HEK293 (cell line): ENCODE measurements around the gene RNPEP.
"Not testable (repeated sequence)": the region's sequence is repeated elsewhere in the genome, so short reads cannot be mapped to it uniquely, and the experiment has no call there.

Experiments
- CTCF ChIA-PET: fragments of 350-600 bp; formaldehyde crosslinking; extraction: SDS; loops from one replicate; lab custom pipeline; 2021; ENCODE audit warnings: antibody characterized with exemption; lab: Yijun Ruan, JAX
- POLR2A ChIA-PET: fragments of 300-600 bp; formaldehyde crosslinking; extraction: SDS; loops from one replicate; lab custom pipeline; 2020; ENCODE audit warnings: antibody characterized with exemption, inconsistent platforms; lab: Yijun Ruan, JAX
- H3K27ac ChIP-seq: fragments of 200-500 bp; sonication (Bioruptor generic); 2 replicates; pipeline ENCODE4 v1.5.1; 2014; ENCODE audit warnings: low read depth, low read length, control low read depth, inconsistent platforms; ENCODE audit errors: extremely low read depth
- H3K36me3 ChIP-seq, 2 experiments: fragments of 200-500 bp in 1 of 2; sonication (Bioruptor generic) in 1 of 2; 1 replicate in 1 of 2; 2 replicates in 1 of 2; pipeline ENCODE4 v1.5.1; 2014 to 2017; ENCODE audit warnings: inconsistent platforms in 2 of 2, low read length in 2 of 2; ENCODE audit not compliant: control insufficient read depth in 2 of 2, insufficient read depth in 1 of 2
- H3K4me1 ChIP-seq: fragments of 200-500 bp; sonication (Bioruptor generic); 2 replicates; pipeline ENCODE4 v1.5.1; 2014; ENCODE audit warnings: mild to moderate bottlenecking, low read length, inconsistent platforms; ENCODE audit not compliant: control insufficient read depth, insufficient read depth
- H3K4me3 ChIP-seq: 2 replicates; pipeline ENCODE4 v1.5.1; 2011; ENCODE audit warnings: low read depth, mild to moderate bottlenecking, control low read depth, low read length, moderate library complexity
- H3K9me3 ChIP-seq: fragments of 200-500 bp; sonication (Bioruptor generic); 2 replicates; pipeline ENCODE4 v1.5.1; 2014; ENCODE audit warnings: low read depth, low read length, inconsistent platforms; ENCODE audit not compliant: control insufficient read depth, insufficient read depth
- EGR2 ChIP-seq: fragments of 450-650 bp; formaldehyde crosslinking; IDR thresholded peaks from 2 replicates; pipeline ENCODE4 v1.5.1; 2016; ENCODE audit warnings: low read depth, missing biosample characterization, missing genetic modification characterization
- FEZF1 ChIP-seq: fragments of 450-650 bp; formaldehyde crosslinking; IDR thresholded peaks from 2 replicates; pipeline ENCODE4 v1.5.1; 2016; ENCODE audit warnings: missing biosample characterization, missing genetic modification characterization
- GLIS1 ChIP-seq: fragments of 450-650 bp; formaldehyde crosslinking; IDR thresholded peaks from 2 replicates; pipeline ENCODE4 v1.5.1; 2016; ENCODE audit warnings: missing biosample characterization, missing genetic modification characterization
- IKZF3 ChIP-seq: fragments of 450-650 bp; IDR thresholded peaks from 2 replicates; pipeline ENCODE4 v1.5.0; 2018; ENCODE audit warnings: missing biosample characterization, mild to moderate bottlenecking, missing genetic modification characterization, moderate library complexity
- KLF1 ChIP-seq: fragments of 450-650 bp; formaldehyde crosslinking; IDR thresholded peaks from 2 replicates; pipeline ENCODE4 v1.5.1; 2016; ENCODE audit warnings: missing biosample characterization, missing genetic modification characterization
- KLF16 ChIP-seq: fragments of 450-650 bp; formaldehyde crosslinking; IDR thresholded peaks from 2 replicates; pipeline ENCODE4 v1.5.1; 2017; ENCODE audit warnings: missing biosample characterization, missing genetic modification characterization
- KLF17 ChIP-seq: fragments of 450-650 bp; formaldehyde crosslinking; IDR thresholded peaks from 2 replicates; pipeline ENCODE4 v1.5.1; 2016; ENCODE audit warnings: missing biosample characterization, missing genetic modification characterization
- KLF7 ChIP-seq: fragments of 450-650 bp; formaldehyde crosslinking; IDR thresholded peaks from 2 replicates; pipeline ENCODE4 v1.5.1; 2016; ENCODE audit warnings: missing biosample characterization, missing genetic modification characterization, borderline replicate concordance
- PATZ1 ChIP-seq: fragments of 450-650 bp; formaldehyde crosslinking; IDR thresholded peaks from 2 replicates; pipeline ENCODE4 v1.5.1; 2016; ENCODE audit warnings: missing biosample characterization, missing genetic modification characterization
- PRDM10 ChIP-seq: fragments of 450-650 bp; formaldehyde crosslinking; IDR thresholded peaks from 2 replicates; pipeline ENCODE4 v1.5.1; 2016; ENCODE audit warnings: missing biosample characterization, missing genetic modification characterization
- ZBTB48 ChIP-seq: fragments of 450-650 bp; formaldehyde crosslinking; IDR thresholded peaks from 2 replicates; pipeline ENCODE4 v1.5.1; 2016; ENCODE audit warnings: missing biosample characterization, missing genetic modification characterization
- ZFHX2 ChIP-seq: fragments of 450-650 bp; formaldehyde crosslinking; conservative IDR thresholded peaks from 2 replicates; pipeline ENCODE4 v1.5.1; 2016; ENCODE audit warnings: missing biosample characterization, missing genetic modification characterization
- ZNF169 ChIP-seq: fragments of 450-650 bp; formaldehyde crosslinking; IDR thresholded peaks from 2 replicates; pipeline ENCODE4 v1.5.1; 2016; ENCODE audit warnings: missing biosample characterization, missing genetic modification characterization
- ZNF2 ChIP-seq: fragments of 450-650 bp; formaldehyde crosslinking; IDR thresholded peaks from 2 replicates; pipeline ENCODE4 v1.5.1; 2016; ENCODE audit warnings: missing biosample characterization, missing genetic modification characterization
- ZNF214 ChIP-seq: fragments of 450-650 bp; formaldehyde crosslinking; IDR thresholded peaks from 2 replicates; pipeline ENCODE4 v1.5.1; 2017; ENCODE audit warnings: missing biosample characterization, mild to moderate bottlenecking, missing genetic modification characterization, borderline replicate concordance
- ZNF24 ChIP-seq: fragments of 450-650 bp; formaldehyde crosslinking; IDR thresholded peaks from 2 replicates; pipeline ENCODE4 v1.5.1; 2016; ENCODE audit warnings: missing biosample characterization, missing genetic modification characterization
- ZNF366 ChIP-seq: fragments of 450-650 bp; formaldehyde crosslinking; conservative IDR thresholded peaks from 2 replicates; pipeline ENCODE4 v1.5.1; 2016; ENCODE audit warnings: missing biosample characterization, missing genetic modification characterization
- ZNF394 ChIP-seq: fragments of 450-650 bp; formaldehyde crosslinking; IDR thresholded peaks from 2 replicates; pipeline ENCODE4 v1.5.1; 2016; ENCODE audit warnings: missing biosample characterization, missing genetic modification characterization, mild to moderate bottlenecking, moderate library complexity, borderline replicate concordance
- ZNF423 ChIP-seq: fragments of 450-650 bp; formaldehyde crosslinking; IDR thresholded peaks from 2 replicates; pipeline ENCODE4 v1.5.1; 2016; ENCODE audit warnings: missing biosample characterization, missing genetic modification characterization
- ZNF558 ChIP-seq: fragments of 450-650 bp; formaldehyde crosslinking; IDR thresholded peaks from 2 replicates; pipeline ENCODE4 v1.5.1; 2016; ENCODE audit warnings: missing biosample characterization, missing genetic modification characterization
- ZNF596 ChIP-seq: fragments of 450-650 bp; IDR thresholded peaks from 2 replicates; pipeline ENCODE4 v1.5.0; 2018; ENCODE audit warnings: missing biosample characterization, mild to moderate bottlenecking, missing genetic modification characterization, moderate library complexity
- ZNF600 ChIP-seq: fragments of 450-650 bp; formaldehyde crosslinking; IDR thresholded peaks from 2 replicates; pipeline ENCODE4 v1.5.1; 2016; ENCODE audit warnings: missing biosample characterization, missing genetic modification characterization
- ZNF624 ChIP-seq: fragments of 450-650 bp; formaldehyde crosslinking; IDR thresholded peaks from 2 replicates; pipeline ENCODE4 v1.5.1; 2017; ENCODE audit warnings: missing biosample characterization, missing genetic modification characterization
- ZNF843 ChIP-seq: fragments of 450-650 bp; formaldehyde crosslinking; IDR thresholded peaks from 2 replicates; pipeline ENCODE4 v1.5.1; 2016; ENCODE audit warnings: missing biosample characterization, missing genetic modification characterization
- ZSCAN18 ChIP-seq: fragments of 450-650 bp; formaldehyde crosslinking; IDR thresholded peaks from 2 replicates; pipeline ENCODE4 v1.5.1; 2016; ENCODE audit warnings: missing biosample characterization, missing genetic modification characterization
- ZXDB ChIP-seq: fragments of 450-650 bp; formaldehyde crosslinking; IDR thresholded peaks from 2 replicates; pipeline ENCODE4 v1.5.1; 2016; ENCODE audit warnings: missing biosample characterization, missing genetic modification characterization

The RNPEP gene

GRCh38 chr1:202018468-202019234, 36.2 kb downstream of the RNPEP start (continued):
- TF ChIP-seq PRDM10 (tag by site-specific recombination) (0 out of 2 replicates have a peak, but pooled peaks have one; percentile 28), ZNF214 (tag by site-specific recombination) (no peak), FEZF1 (no peak), ZNF596 (tag by site-specific recombination) (0 out of 2 replicates have a peak, but pooled peaks have one; percentile 28), ZXDB (0 out of 2 replicates have a peak, but pooled peaks have one; percentile 35), ZNF423 (tag by site-specific recombination) (no peak), KLF16 (no peak), ZNF394 (no peak), KLF17 (peak; percentile 98), ZNF624 (no peak), PATZ1 (tag by site-specific recombination) (peak; percentile 62; the same call in 1 of the 2 replicates), IKZF3 (peak; percentile 28; the same call in 1 of the 2 replicates), EGR2 (peak; percentile 42; the same call in 1 of the 2 replicates), ZNF366 (peak; percentile 42; the same call in 1 of the 2 replicates), ZNF600 (peak; percentile 56; the same call in 1 of the 2 replicates), KLF7 (tag by site-specific recombination) (peak; percentile 67; the same call in 1 of the 2 replicates), GLIS1 (tag by site-specific recombination) (peak; percentile 78), ZBTB48 (tag by site-specific recombination) (peak; percentile 52), ZNF558 (no peak), ZNF843 (tag by site-specific recombination) (0 out of 2 replicates have a peak, but pooled peaks have one; percentile 8), ZNF169 (tag by site-specific recombination) (no peak), KLF1 (tag by site-specific recombination) (peak; percentile 100), ZSCAN18 (tag by site-specific recombination) (no peak), ZNF2 (tag by site-specific recombination) (peak; percentile 68; the same call in 1 of the 2 replicates), ZNF24 (tag by site-specific recombination) (0 out of 2 replicates have a peak, but pooled peaks have one; percentile 14), ZFHX2 (peak; percentile 64)
- TF ChIP-seq, all 188 proteins: peak for 26

GRCh38 chr1:202019235-202019558, 36.7 kb downstream of the RNPEP start:
- H3K27ac ChIP-seq, H3K4me3 ChIP-seq, H3K9me3 ChIP-seq, H3K36me3 ChIP-seq: not testable (repeated sequence)
- CTCF ChIA-PET: interaction anchor here (1.4 kb wide), 1 partner anchor 10 kb away, joined by 3 read pairs; no protein-coding TSS in a partner anchor
- peaks cover 18% of the 10 kb centered on the region for H3K4me1 ChIP-seq
- POLR2A ChIA-PET: interaction anchor here (0.9 to 1.5 kb wide), 2 partner anchors 10 to 16 kb away, joined by 3 to 4 read pairs; no protein-coding TSS in a partner anchor
